Skin of body (tissue), 2 donors: ENCODE data around the gene MAL. TPM values are rescaled to one million over a fixed set of nuclear protein-coding genes. Genes with fewer than 3 reads are reported as not detected.
A peak's percentile ranks its signal among the peaks of the same experiment; 100 is the strongest.

Source experiments
- DNase-seq: peaks from one replicate; lab custom pipeline; 2025; lab: John Stamatoyannopoulos, UW
- total RNA-seq: library from RNA; depleted of rRNA; stranded (reverse); fragments of >200 nt; gene quantifications from one replicate; pipeline ENCODE4 v1.2.3, GENCODE V29; 2014

The MAL gene
- total RNA-seq, 1 donor from 2014 or later, result 2.4 TPM

GRCh38 chr2:95015261-95015912, 10.1 kb upstream of the MAL start:
- DNase-seq, result no peak

GRCh38 chr2:95016616-95017015, 8.9 kb upstream of the MAL start:
- no peak for DNase-seq

- no peak for DNase-seq
Measured at GRCh38 chr2:95017071-95017501, 8.4 kb upstream of the MAL start.

- no peak for DNase-seq
Measured at GRCh38 chr2:95017836-95018235, 7.7 kb upstream of the MAL start.

GRCh38 chr2:95018301-95018700, 7.2 kb upstream of the MAL start:
- DNase-seq, result no peak

GRCh38 chr2:95018861-95019550, 6.5 kb upstream of the MAL start:
- DNase-seq, result no peak

- no peak for DNase-seq
Measured at GRCh38 chr2:95019572-95019971, 5.9 kb upstream of the MAL start.

GRCh38 chr2:95020275-95021022, 5.1 kb upstream of the MAL start:
- no peak for DNase-seq

- no peak for DNase-seq
Measured at GRCh38 chr2:95021023-95021416, 4.5 kb upstream of the MAL start.

GRCh38 chr2:95021847-95022246, 3.7 kb upstream of the MAL start:
- DNase-seq, result no peak

GRCh38 chr2:95022309-95023221, 2.9 kb upstream of the MAL start:
- peak; percentile 11 for DNase-seq

GRCh38 chr2:95023222-95023597, 2.3 kb upstream of the MAL start:
- no peak for DNase-seq

GRCh38 chr2:95024371-95024770, 1.1 kb upstream of the MAL start:
- DNase-seq, result no peak

- no peak for DNase-seq
Measured at GRCh38 chr2:95024960-95025405, 525 bp upstream of the MAL start.

- DNase-seq, result no peak
Measured at GRCh38 chr2:95026471-95027368, 1.2 kb downstream of the MAL start.

GRCh38 chr2:95027369-95027720, 1.8 kb downstream of the MAL start:
- DNase-seq, result no peak

- DNase-seq, result no peak
Measured at GRCh38 chr2:95029898-95030341, 4.4 kb downstream of the MAL start.

GRCh38 chr2:95030496-95030895, 5.0 kb downstream of the MAL start:
- no peak for DNase-seq

- DNase-seq, result no peak
Measured at GRCh38 chr2:95031076-95031725, 5.7 kb downstream of the MAL start.

GRCh38 chr2:95031726-95032116, 6.2 kb downstream of the MAL start:
- no peak for DNase-seq
